Fibroblast of skin of right biceps (primary cell): ENCODE measurements around the gene SHC2.
"Not testable (repeated sequence)": the region's sequence is repeated elsewhere in the genome, so short reads cannot be mapped to it uniquely, and the experiment has no call there.

Experiments
- DNase-seq: peaks from one replicate; pipeline ENCODE4 v3.0.0-alpha.2; 2013

The SHC2 gene

GRCh38 chr19:468587-469256 lies 7.9 kb upstream of the SHC2 start:
- no peak for DNase-seq

GRCh38 chr19:467554-467953 lies 6.7 kb upstream of the SHC2 start:
- DNase-seq, result no peak

GRCh38 chr19:465056-465816 lies 4.4 kb upstream of the SHC2 start:
- DNase-seq, result no peak

GRCh38 chr19:464208-464545 lies 3.3 kb upstream of the SHC2 start:
- DNase-seq, result no peak

GRCh38 chr19:463483-464207 lies 2.8 kb upstream of the SHC2 start:
- no peak for DNase-seq

GRCh38 chr19:461721-462551 lies 1.1 kb upstream of the SHC2 start:
- DNase-seq, result no peak

- no peak for DNase-seq
Measured at GRCh38 chr19:459724-460511, 915 bp downstream of the SHC2 start.

GRCh38 chr19:458091-459042 lies 2.5 kb downstream of the SHC2 start:
- DNase-seq, result no peak

- no peak for DNase-seq
Measured at GRCh38 chr19:457636-458035, 3.2 kb downstream of the SHC2 start.

GRCh38 chr19:456547-457110 lies 4.2 kb downstream of the SHC2 start:
- no peak for DNase-seq

- DNase-seq, result no peak
Measured at GRCh38 chr19:455851-456546, 4.8 kb downstream of the SHC2 start.

- no peak for DNase-seq
Measured at GRCh38 chr19:455031-455705, 5.7 kb downstream of the SHC2 start.

GRCh38 chr19:453606-454005 lies 7.2 kb downstream of the SHC2 start:
- DNase-seq, result no peak

GRCh38 chr19:452829-453228 lies 8.0 kb downstream of the SHC2 start:
- no peak for DNase-seq

GRCh38 chr19:450912-451481 lies 9.8 kb downstream of the SHC2 start:
- not testable (repeated sequence) for DNase-seq

- DNase-seq, result no peak
Measured at GRCh38 chr19:449916-450315, 10.9 kb downstream of the SHC2 start.

- no peak for DNase-seq
Measured at GRCh38 chr19:447816-448560, 12.8 kb downstream of the SHC2 start.

GRCh38 chr19:447064-447426 lies 13.8 kb downstream of the SHC2 start:
- DNase-seq, result no peak
